Osteoblast (primary cell): ENCODE data around the gene CYP2A13. TPM values are rescaled to one million over a fixed set of nuclear protein-coding genes. Genes with fewer than 3 reads are reported as not detected.
"Not testable (repeated sequence)": the region's sequence is repeated elsewhere in the genome, so short reads cannot be mapped to it uniquely, and the experiment has no call there.

ENCODE experiments used
- DNase-seq: peaks from one replicate; pipeline ENCODE4 v3.0.0; 2011; ENCODE audit warnings: low spot score, mixed read lengths; ENCODE audit not compliant: insufficient read length; ENCODE audit errors: missing footprints
- H2AFZ ChIP-seq: 2 replicates; pipeline ENCODE4 v1.6.0; 2011; ENCODE audit warnings: mild to moderate bottlenecking, low read length
- H3K27ac ChIP-seq: 2 replicates; pipeline ENCODE4 v1.5.1; 2011; ENCODE audit warnings: mild to moderate bottlenecking, low read depth, low read length, moderate library complexity
- H3K27me3 ChIP-seq: 2 replicates; pipeline ENCODE4 v1.6.0; 2012; ENCODE audit warnings: mild to moderate bottlenecking, control low read depth, inconsistent platforms, low read length, moderate library complexity; ENCODE audit not compliant: insufficient read depth
- H3K36me3 ChIP-seq: 2 replicates; pipeline ENCODE4 v1.5.1; 2011; ENCODE audit warnings: mild to moderate bottlenecking, low read length, control low read depth, moderate library complexity; ENCODE audit not compliant: insufficient read depth
- H3K4me1 ChIP-seq: 2 replicates; pipeline ENCODE4 v1.5.1; 2011; ENCODE audit warnings: mild to moderate bottlenecking, low read length, control low read depth, moderate library complexity; ENCODE audit not compliant: insufficient read depth
- H3K4me2 ChIP-seq: 2 replicates; pipeline ENCODE4 v1.6.0; 2011; ENCODE audit warnings: mild to moderate bottlenecking, low read length; ENCODE audit not compliant: insufficient read depth
- H3K4me3 ChIP-seq: fragments of 200-600 bp; sonication (generic); 3 replicates; pipeline ENCODE4 v1.5.1; 2012; ENCODE audit warnings: mild to moderate bottlenecking, low read length, inconsistent platforms; ENCODE audit not compliant: insufficient read depth
- H3K79me2 ChIP-seq: 2 replicates; pipeline ENCODE4 v1.6.0; 2012; ENCODE audit warnings: mild to moderate bottlenecking, low read length, control low read depth, inconsistent platforms; ENCODE audit not compliant: insufficient read depth
- H3K9me3 ChIP-seq: 2 replicates; pipeline ENCODE4 v1.5.1; 2011; ENCODE audit warnings: low read depth, low read length, control low read depth
- H4K20me1 ChIP-seq: 2 replicates; pipeline ENCODE4 v1.6.0; 2012; ENCODE audit warnings: mild to moderate bottlenecking, low read length, control low read depth; ENCODE audit not compliant: insufficient read depth
- total RNA-seq: library from RNA; depleted of rRNA; stranded (reverse); fragments of >200 nt; gene quantifications from 2 replicates; pipeline ENCODE4 v1.2.3, GENCODE V29; 2012
- TF ChIP-seq, protein P1 (sequence below): IDR thresholded peaks from 2 replicates; pipeline ENCODE4 v1.5.1; 2011; ENCODE audit warnings: mild to moderate bottlenecking, low read depth, low read length, moderate library complexity; ENCODE audit errors: extremely low read depth

CYP2A13 gene, protein sequence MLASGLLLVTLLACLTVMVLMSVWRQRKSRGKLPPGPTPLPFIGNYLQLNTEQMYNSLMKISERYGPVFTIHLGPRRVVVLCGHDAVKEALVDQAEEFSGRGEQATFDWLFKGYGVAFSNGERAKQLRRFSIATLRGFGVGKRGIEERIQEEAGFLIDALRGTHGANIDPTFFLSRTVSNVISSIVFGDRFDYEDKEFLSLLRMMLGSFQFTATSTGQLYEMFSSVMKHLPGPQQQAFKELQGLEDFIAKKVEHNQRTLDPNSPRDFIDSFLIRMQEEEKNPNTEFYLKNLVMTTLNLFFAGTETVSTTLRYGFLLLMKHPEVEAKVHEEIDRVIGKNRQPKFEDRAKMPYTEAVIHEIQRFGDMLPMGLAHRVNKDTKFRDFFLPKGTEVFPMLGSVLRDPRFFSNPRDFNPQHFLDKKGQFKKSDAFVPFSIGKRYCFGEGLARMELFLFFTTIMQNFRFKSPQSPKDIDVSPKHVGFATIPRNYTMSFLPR
- not detected in 2 replicates for total RNA-seq

DNA sequence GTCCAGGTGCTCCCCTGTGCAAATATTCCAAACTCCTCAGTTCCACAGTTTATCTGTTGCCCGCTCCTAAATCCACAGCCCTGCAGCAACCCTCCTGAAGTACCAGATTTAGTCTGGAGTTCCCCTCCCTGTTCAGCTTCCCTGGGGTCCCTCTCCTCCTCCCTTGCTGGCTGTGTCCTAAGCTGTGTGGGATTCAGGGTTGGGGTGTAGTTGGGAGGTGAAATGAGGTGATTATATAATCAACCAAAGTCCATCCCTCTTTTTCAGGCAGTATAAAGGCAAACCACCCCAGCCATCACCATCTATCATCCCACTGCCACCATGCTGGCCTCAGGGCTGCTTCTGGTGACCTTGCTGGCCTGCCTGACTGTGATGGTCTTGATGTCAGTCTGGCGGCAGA is at the start of gene CYP2A13:
TSS of gene CYP2A13 (plus strand) at position 301 of the 400 bp plus-strand sequence. CDS start at position 322, 21 bp downstream.
- Histone ChIP-seq H3K27ac (no peak within 1 kb of the TSS), H3K4me3 (no peak within 1 kb of the TSS), H4K20me1 (no peaks in the 10 kb centered on the region), H2AFZ (no peak within 1 kb of the TSS), H3K79me2 (no peaks in the 10 kb centered on the region), H3K4me2 (no peak within 1 kb of the TSS), H3K36me3 (no peaks in the 10 kb centered on the region), H3K9me3 (no peaks in the 10 kb centered on the region), H3K27me3 (no peaks in the 10 kb centered on the region), H3K4me1 (no peaks in the 10 kb centered on the region)
- no peak for DNase-seq
- TF ChIP-seq, protein P1, sequence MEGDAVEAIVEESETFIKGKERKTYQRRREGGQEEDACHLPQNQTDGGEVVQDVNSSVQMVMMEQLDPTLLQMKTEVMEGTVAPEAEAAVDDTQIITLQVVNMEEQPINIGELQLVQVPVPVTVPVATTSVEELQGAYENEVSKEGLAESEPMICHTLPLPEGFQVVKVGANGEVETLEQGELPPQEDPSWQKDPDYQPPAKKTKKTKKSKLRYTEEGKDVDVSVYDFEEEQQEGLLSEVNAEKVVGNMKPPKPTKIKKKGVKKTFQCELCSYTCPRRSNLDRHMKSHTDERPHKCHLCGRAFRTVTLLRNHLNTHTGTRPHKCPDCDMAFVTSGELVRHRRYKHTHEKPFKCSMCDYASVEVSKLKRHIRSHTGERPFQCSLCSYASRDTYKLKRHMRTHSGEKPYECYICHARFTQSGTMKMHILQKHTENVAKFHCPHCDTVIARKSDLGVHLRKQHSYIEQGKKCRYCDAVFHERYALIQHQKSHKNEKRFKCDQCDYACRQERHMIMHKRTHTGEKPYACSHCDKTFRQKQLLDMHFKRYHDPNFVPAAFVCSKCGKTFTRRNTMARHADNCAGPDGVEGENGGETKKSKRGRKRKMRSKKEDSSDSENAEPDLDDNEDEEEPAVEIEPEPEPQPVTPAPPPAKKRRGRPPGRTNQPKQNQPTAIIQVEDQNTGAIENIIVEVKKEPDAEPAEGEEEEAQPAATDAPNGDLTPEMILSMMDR, result no peak

DNA sequence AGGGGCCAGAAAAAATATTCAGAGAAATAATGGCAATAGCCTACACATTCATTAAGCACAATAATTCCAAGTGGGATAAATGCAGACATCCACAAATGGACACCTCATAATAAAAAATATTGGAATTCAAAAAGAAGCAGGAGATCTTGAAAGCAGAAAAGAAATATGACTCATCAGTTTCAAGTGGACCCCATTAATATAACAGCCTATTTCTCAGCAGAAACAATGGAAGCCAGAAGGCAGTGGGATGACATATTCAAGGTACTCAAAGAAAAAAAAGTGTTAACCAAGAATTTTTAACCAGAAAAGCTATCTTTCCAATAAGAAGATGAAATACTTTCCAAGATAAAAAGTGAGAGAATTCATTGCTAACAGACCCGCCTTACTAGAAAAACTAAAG is 48.4 kb upstream of the CYP2A13 start:
- no peaks in the 10 kb centered on the region for H3K9me3 ChIP-seq
- no peaks in the 10 kb centered on the region for H3K4me1 ChIP-seq
- no peak overlapping the region for H3K4me2 ChIP-seq
- TF ChIP-seq, protein P1, result no peak
- H3K79me2 ChIP-seq, result no peaks in the 10 kb centered on the region
- H4K20me1 ChIP-seq, result no peaks in the 10 kb centered on the region
- H3K27me3 ChIP-seq, result no peaks in the 10 kb centered on the region
- DNase-seq, result no peak
- no peak overlapping the region for H3K27ac ChIP-seq
- H3K36me3 ChIP-seq, result no peaks in the 10 kb centered on the region
- no peak overlapping the region for H3K4me3 ChIP-seq
- no peak overlapping the region for H2AFZ ChIP-seq

DNA sequence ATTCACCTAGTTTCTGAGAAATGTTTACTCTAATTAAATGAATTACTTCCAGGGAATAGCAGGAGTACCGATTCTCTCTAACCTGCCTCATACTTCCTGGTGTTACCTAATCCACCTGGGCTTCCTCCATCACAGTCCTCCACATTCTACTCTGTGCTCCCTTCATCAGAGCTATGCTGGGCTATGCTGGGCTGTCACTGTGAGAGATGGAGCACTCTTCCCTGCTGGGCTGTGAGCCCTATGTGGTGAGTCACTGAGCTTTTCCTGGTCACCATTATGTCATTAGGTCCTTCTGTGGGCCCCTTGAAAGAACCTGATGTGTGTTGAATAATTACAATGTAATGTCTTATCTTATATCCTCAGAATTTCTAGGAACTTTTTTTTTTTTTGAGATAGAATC is 43.2 kb upstream of the CYP2A13 start:
- not testable (repeated sequence) for DNase-seq, H4K20me1 ChIP-seq, H3K27me3 ChIP-seq, H3K36me3 ChIP-seq, H3K27ac ChIP-seq, H3K79me2 ChIP-seq, H3K4me2 ChIP-seq, H3K4me1 ChIP-seq, H3K9me3 ChIP-seq, H3K4me3 ChIP-seq, H2AFZ ChIP-seq

DNA sequence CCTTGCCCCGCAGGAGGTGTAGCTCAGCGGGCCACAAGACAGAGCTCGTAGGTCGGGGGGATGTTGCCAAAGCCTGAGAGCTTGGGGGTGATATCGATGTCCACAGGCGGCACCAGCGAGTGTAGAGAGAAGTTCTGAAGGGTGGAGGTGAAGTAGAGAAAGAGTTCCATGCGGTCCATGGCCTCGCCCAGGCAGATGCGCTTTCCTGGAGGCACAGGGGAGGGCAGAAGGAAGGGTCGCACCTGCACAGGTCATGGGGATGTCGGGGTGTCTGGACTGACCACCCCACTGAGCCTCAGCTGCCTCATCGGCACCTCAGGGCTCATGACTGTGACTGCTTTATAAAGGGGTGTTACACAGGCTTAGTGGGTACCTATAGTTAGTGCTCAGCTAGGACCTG is 37.8 kb upstream of the CYP2A13 start:
- DNase-seq, result no peak
- no peak overlapping the region for H2AFZ ChIP-seq
- H3K4me3 ChIP-seq, result no peak overlapping the region
- H3K9me3 ChIP-seq, result no peaks in the 10 kb centered on the region
- TF ChIP-seq, protein P1, result no peak
- no peaks in the 10 kb centered on the region for H4K20me1 ChIP-seq
- H3K79me2 ChIP-seq, result no peaks in the 10 kb centered on the region
- H3K36me3 ChIP-seq, result no peaks in the 10 kb centered on the region
- no peak overlapping the region for H3K27ac ChIP-seq
- no peak overlapping the region for H3K4me2 ChIP-seq
- no peaks in the 10 kb centered on the region for H3K27me3 ChIP-seq
- no peaks in the 10 kb centered on the region for H3K4me1 ChIP-seq

DNA sequence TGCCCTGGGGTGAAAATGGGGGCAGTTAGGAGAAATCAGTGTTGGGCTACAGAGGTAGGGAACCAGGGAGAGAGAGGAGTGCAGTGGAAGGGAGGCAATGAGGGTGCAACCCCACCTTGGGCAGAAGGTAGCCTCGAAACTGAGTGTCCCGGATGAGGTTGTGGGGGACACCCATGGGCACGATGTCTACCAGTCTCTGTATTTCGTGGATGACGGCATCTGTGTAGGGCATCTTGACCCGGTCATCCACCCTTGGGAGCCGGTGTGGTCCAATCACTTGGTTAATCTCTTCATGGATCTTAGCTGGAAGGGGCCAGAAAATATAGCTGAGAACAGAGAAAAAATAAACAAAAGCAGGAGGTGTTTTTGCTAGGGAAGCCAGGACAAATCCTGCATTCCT is 36.1 kb upstream of the CYP2A13 start:
- H3K36me3 ChIP-seq, H3K9me3 ChIP-seq, H3K27me3 ChIP-seq, H3K4me2 ChIP-seq, H4K20me1 ChIP-seq, H3K4me1 ChIP-seq, H3K27ac ChIP-seq, DNase-seq, H3K4me3 ChIP-seq, H2AFZ ChIP-seq, H3K79me2 ChIP-seq: not testable (repeated sequence)

DNA sequence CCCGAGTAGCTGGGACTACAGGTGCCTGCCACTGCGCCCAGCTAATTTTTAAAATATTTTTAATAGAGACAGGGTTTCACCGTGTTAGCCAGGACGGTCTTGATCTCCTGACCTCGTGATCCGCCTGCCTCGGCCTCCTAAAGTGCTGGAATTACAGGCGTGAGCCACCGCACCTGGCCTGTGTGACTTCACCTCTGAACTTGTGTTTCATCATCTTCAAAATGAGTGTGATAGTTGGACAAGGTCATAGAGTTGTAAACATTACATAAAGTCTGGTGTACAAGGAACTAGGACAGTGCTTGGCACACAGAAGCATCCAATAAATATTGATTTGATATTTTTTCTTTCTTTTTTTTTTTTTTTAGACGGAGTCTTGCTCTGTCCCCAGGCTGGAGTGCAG is 34.9 kb upstream of the CYP2A13 start:
- H3K27ac ChIP-seq, H3K36me3 ChIP-seq, H4K20me1 ChIP-seq, H3K4me2 ChIP-seq, H3K4me3 ChIP-seq, H3K4me1 ChIP-seq, DNase-seq, H2AFZ ChIP-seq, H3K9me3 ChIP-seq, H3K27me3 ChIP-seq, H3K79me2 ChIP-seq: not testable (repeated sequence)
